RWPE1 (cell line): ENCODE results near the gene SGCA.
A peak's percentile ranks its signal among the peaks of the same experiment; 100 is the strongest.

ENCODE experiments used
- CTCF ChIA-PET: fragments of 350-600 bp; sonication (Branson Sonifier 250); formaldehyde crosslinking; extraction: SDS; loops from one replicate; lab custom pipeline; 2021; lab: Yijun Ruan, JAX
- POLR2A ChIA-PET: fragments of 400-600 bp; formaldehyde crosslinking; extraction: SDS; loops from one replicate; lab custom pipeline; 2020; ENCODE audit warnings: antibody characterized with exemption; ENCODE audit not compliant: low non-redundant PET; lab: Yijun Ruan, JAX
- DNase-seq: peaks from one replicate; pipeline ENCODE4 v3.0.0; 2012; ENCODE audit warnings: low spot score
- H3K27ac ChIP-seq: fragments of 450-650 bp; 2 replicates; pipeline ENCODE4 v1.5.1; 2017
- CTCF ChIP-seq: fragments of 450-650 bp; conservative IDR thresholded peaks from 2 replicates; pipeline ENCODE4 v1.5.1; 2017; ENCODE audit warnings: low read depth, mild to moderate bottlenecking

Gene SGCA

DNA sequence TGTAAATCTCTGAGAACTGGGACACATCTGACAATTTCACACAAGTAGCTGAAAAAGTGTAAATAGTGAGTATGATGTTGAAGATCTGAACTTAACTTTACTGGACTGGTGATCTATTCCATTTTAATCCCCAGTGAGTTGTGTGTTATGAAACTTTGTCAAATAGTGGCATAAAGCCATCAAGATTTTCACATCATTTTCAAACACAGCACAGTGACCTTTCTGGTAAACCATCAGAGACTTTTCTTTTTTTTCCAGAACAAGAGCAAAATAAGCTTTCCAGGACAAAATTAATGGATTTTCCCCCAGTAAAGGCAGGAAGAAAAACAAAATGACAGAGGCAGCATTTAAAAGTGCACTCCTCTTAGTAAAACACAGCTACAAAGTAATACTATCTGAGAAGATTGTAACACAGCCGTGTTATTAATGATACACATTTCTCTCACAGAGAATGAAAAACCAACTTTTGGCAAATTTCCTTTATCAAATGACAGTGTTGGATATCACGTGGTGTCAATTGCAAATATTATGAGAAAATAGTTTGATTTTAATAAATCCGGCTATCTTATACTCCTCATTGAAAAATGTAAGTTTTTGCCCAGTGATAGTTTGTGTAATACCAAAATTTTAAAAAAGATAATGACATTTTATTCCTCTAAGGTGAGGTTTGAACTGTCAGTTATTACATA, 52.4 kb downstream of the SGCA start:
- peak overlapping the region; percentile 91 for H3K27ac ChIP-seq
- DNase-seq = no peak
- no peak for TF ChIP-seq CTCF
- ChIA-PET POLR2A (no interaction called here), CTCF (interaction anchor here (0.6 to 1.0 kb wide), 5 partner anchors 15 to 166 kb away, joined by 3 to 4 read pairs (median 3); no protein-coding TSS in a partner anchor)

DNA sequence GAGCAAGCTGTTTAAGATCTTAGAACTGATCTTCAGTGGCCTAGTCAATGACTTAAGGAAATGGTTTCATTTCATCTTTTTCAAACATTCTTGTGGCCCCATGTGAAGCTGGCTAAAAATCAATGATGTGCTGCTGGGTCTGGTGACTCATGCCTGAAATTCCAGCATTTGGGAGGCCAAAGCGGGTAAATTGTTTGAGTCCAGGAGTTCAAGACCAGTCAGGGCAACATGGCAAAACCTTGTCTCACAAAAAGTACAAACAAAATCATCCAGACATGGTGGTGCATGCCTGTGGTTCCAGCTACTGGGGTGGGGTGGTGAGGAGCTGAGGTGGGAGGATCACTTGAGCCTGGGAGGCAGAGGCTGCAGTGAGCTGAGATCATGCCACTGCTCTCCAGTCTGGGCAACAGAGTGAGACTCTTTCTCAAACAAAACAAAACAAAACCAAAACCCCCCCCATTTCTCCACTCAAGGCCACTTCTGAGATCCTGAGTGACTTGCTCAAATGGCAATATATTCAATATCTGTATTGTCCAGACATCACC, 53.0 kb downstream of the SGCA start:
- TF ChIP-seq CTCF = no peak
- CTCF ChIA-PET = interaction anchor here (0.6 to 1.0 kb wide), 4 partner anchors 14 to 166 kb away, joined by 3 to 4 read pairs (median 3); no protein-coding TSS in a partner anchor
- DNase-seq = no peak
- POLR2A ChIA-PET = no interaction called here
- peak overlapping the region; percentile 91 for H3K27ac ChIP-seq

DNA sequence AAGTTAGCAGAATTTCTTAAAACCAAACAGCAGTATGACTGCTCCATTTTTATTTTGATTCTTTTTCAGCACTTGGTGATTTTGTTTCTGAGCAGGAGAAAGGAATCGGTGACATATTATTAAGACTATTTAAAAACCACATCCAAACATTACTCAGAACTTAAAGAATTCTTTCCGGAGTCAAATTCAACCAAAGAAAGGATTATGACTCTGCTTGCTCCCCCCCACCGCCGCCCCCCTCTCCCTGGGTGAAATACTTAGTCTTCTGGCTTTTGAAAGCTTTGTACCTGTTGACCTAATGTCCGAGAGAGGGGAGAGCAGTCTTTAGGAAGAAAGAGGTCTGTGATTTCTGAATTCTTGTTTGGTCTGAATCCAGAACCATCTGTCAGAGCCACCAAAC, 53.5 kb downstream of the SGCA start:
- ChIA-PET POLR2A (no interaction called here), CTCF (interaction anchor here (0.6 kb wide), 2 partner anchors 47 to 143 kb away, joined by 3 read pairs; no protein-coding TSS in a partner anchor)
- peak overlapping the region; percentile 91 for H3K27ac ChIP-seq
- peak; percentile 85 for DNase-seq
- TF ChIP-seq CTCF = no peak

DNA sequence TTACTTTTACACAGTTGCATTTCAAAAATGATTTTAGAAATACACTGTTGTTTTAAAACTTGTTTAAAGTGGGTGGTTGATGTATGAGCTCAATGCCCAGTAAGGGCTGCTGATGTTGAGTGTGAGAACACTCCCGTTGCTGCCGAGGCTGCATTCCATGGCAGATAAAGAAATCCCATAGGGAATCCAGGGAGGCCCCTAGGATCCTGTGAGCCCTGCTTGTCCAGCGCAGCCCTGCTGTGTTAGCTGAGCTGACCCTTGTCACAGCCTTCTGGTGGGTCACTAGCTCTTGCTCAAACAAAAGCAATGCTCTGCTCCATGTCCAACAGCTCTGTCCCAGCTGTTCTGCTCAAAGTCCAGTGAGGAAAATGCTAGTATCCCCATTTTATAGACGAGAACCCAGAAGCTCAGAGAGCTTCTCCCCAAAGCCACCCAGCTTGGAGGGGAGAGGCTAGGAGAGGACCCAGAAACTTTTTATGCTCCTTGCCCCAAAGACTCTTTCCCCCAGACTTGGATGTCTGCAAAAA, 54.2 kb downstream of the SGCA start:
- CTCF ChIA-PET = interaction anchor here (0.6 kb wide), 2 partner anchors 29 to 142 kb away, joined by 3 read pairs; no protein-coding TSS in a partner anchor
- peak overlapping the region; percentile 91 for H3K27ac ChIP-seq
- no peak for TF ChIP-seq CTCF
- POLR2A ChIA-PET = no interaction called here
- no peak for DNase-seq

- POLR2A ChIA-PET = no interaction called here
- TF ChIP-seq CTCF = no peak
- H3K27ac ChIP-seq = peak overlapping the region; percentile 91
- CTCF ChIA-PET = interaction anchor here (0.6 kb wide), 1 partner anchor 30 kb away, joined by 3 read pairs; no protein-coding TSS in a partner anchor
- no peak for DNase-seq
These were observed 55.0 kb downstream of the SGCA start for GRCh38 chr17:50220811-50221210.

- CTCF ChIA-PET = interaction anchor here (1.2 to 1.5 kb wide), 2 partner anchors 21 to 49 kb away, joined by 4 read pairs; no protein-coding TSS in a partner anchor
- no peak for TF ChIP-seq CTCF
- H3K27ac ChIP-seq = peak overlapping the region; percentile 91
- no peak for DNase-seq
- POLR2A ChIA-PET = no interaction called here
These were observed 55.6 kb downstream of the SGCA start for GRCh38 chr17:50221266-50221863.
